ENCODE results near the gene FAM107A.

- no peak for TF ChIP-seq CTCF (conservative IDR thresholded peaks at IDR 0.05; ENCODE audit: low read depth, low read length)
- TF ChIP-seq POLR2A (IDR thresholded peaks at IDR 0.05; ENCODE audit: low read depth, low read length): no peak
- TF ChIP-seq MXI1 (IDR thresholded peaks at IDR 0.05; ENCODE audit: borderline replicate concordance, low read depth, low read length): no peak
- TF ChIP-seq BHLHE40 (IDR thresholded peaks at IDR 0.05; ENCODE audit: low read depth, low read length): no peak
- no peak for TF ChIP-seq FOS (IDR thresholded peaks at IDR 0.05; ENCODE audit: low read depth, low read length)
Measured at GRCh38 chr3:58562498-58562897, 14.7 kb downstream of the FAM107A start.

Data from IMR-90 (cell line).